C4-2B (cell line): ENCODE measurements around the gene TASP1.

Source experiments
- H3K27ac ChIP-seq: fragments of 450-650 bp; 2 replicates; pipeline ENCODE4 v1.5.1; 2017
- CTCF ChIP-seq: fragments of 450-650 bp; conservative IDR thresholded peaks from 2 replicates; pipeline ENCODE4 v1.5.1; 2017; ENCODE audit warnings: mild to moderate bottlenecking
- ZFX ChIP-seq: fragments of 450-650 bp; IDR thresholded peaks from 2 replicates; pipeline ENCODE4 v1.6.1; 2017

The TASP1 gene

GRCh38 chr20:13402171-13402760 is 236.5 kb downstream of the TASP1 start:
- no peak overlapping the region for H3K27ac ChIP-seq
- TF ChIP-seq CTCF (no peak), ZFX (no peak)

GRCh38 chr20:13401596-13401995 is 237.1 kb downstream of the TASP1 start:
- TF ChIP-seq CTCF = no peak
- no peak overlapping the region for H3K27ac ChIP-seq

- no peak overlapping the region for H3K27ac ChIP-seq
- TF ChIP-seq CTCF (no peak), ZFX (no peak)
These were observed 238.3 kb downstream of the TASP1 start for GRCh38 chr20:13400453-13400852.

GRCh38 chr20:13397300-13397724 is 241.4 kb downstream of the TASP1 start:
- H3K27ac ChIP-seq = no peak overlapping the region
- TF ChIP-seq ZFX = no peak

GRCh38 chr20:13396826-13397225 is 241.9 kb downstream of the TASP1 start:
- H3K27ac ChIP-seq = no peak overlapping the region
- TF ChIP-seq CTCF = no peak
- TF ChIP-seq ZFX = no peak

GRCh38 chr20:13396022-13396421 is 242.7 kb downstream of the TASP1 start:
- no peak for TF ChIP-seq ZFX
- no peak for TF ChIP-seq CTCF
- H3K27ac ChIP-seq = no peak overlapping the region

- H3K27ac ChIP-seq = no peak overlapping the region
- TF ChIP-seq ZFX (no peak), CTCF (no peak)
These were observed 243.5 kb downstream of the TASP1 start for GRCh38 chr20:13395232-13395631.

GRCh38 chr20:13392391-13392790 is 246.3 kb downstream of the TASP1 start:
- H3K27ac ChIP-seq = no peak overlapping the region
- TF ChIP-seq ZFX (no peak), CTCF (no peak)
